Activated CD8-positive, alpha-beta memory T cell treated with anti-CD3 and anti-CD28 coated beads, Interleukin-2, amount 50 U/mL, for 48 hours (primary cell): ENCODE data around the gene CCL22.
"Not testable (repeated sequence)": the region's sequence is repeated elsewhere in the genome, so short reads cannot be mapped to it uniquely, and the experiment has no call there.

ENCODE experiments used
- DNase-seq: peaks from one replicate; pipeline ENCODE4 v3.0.0-alpha.2; 2020

Gene CCL22

DNA sequence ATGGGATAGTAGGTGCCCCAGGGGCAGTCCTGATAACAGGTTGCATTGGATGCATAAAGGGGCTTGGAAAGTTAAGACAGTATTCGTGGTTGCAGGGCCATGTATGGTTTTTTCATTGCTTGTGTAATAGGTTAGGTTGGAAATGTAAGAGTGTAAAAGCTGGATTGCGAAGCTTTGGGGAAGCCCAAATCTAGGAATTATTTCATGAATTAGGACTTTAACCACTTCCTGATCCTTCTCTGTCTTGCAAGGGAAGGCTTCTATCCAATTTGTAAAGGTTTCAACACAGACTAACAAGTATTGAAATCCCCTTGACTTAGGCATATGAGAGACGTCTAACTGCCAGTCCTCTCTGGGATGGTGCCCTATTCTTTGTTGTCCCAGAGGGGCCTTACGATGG lies 38.2 kb downstream of the CCL22 start:
- DNase-seq, result no peak

- not testable (repeated sequence) for DNase-seq
Observed at GRCh38 chr16:57397493-57397892, 38.9 kb downstream of the CCL22 start.

- DNase-seq, result no peak
Observed at GRCh38 chr16:57401943-57402640, 43.5 kb downstream of the CCL22 start.

GRCh38 chr16:57403965-57404817 lies 45.6 kb downstream of the CCL22 start, which contains the start of gene CCL17:
CCL17 (plus strand) TSS chr16:57404767; CDS start chr16:57413933, 9,166 bp downstream.
- no peak for DNase-seq

GRCh38 chr16:57405097-57405496 lies 46.5 kb downstream of the CCL22 start:
- no peak for DNase-seq

DNA sequence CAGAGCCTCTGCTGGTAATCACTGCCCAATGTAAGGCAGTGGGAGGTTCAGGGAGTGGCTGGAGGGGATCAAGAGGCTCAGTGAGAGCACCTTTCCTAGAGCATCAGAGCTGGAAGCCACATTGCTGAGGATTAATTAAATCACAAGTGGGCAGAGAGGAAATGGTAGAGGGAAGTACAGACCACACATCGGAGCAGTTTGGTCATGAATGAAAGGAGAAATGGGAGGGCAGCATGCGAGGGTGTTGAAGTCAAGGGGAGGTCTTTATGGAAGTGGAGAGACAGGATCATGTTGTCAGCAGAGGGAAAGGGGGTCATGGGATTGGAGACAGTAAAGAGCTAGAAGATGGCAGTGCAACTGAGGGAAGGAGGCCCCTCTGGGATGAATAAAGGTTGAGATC lies 48.3 kb downstream of the CCL22 start:
- DNase-seq, result no peak

DNA sequence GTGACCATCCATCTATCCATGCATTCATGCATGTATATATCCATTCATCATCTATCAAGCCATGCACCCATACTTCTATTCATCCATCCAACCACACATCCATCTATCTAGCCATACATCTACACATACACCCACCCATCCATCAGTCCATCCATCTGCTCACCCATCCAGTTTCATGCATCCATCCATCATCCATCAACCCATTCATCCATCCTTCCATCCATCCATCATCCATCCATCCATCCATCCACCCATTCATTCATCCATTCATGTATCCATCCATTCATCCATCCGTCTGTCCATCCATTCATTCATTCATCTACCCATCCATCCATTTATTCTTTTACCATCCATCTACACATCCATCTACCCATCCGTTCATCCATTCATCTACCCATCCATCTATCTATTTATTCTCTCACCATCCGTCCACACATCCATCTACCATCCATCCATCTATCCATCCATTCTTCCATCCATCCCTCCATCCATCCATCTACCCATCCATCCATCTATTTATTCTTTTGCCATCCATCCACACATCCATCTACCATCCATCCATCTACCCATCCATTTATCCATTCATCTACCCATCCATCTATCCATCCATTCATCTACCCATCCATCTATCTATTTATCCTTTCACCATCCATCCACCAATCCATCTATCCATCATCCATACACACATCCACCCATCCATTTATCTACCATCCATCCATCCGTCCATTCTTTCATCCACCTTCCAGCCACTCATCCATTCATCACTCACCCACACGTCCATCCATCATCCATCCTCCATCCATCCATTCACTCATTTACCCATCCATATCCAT lies 49.2 kb downstream of the CCL22 start:
- DNase-seq, result no peak

DNA sequence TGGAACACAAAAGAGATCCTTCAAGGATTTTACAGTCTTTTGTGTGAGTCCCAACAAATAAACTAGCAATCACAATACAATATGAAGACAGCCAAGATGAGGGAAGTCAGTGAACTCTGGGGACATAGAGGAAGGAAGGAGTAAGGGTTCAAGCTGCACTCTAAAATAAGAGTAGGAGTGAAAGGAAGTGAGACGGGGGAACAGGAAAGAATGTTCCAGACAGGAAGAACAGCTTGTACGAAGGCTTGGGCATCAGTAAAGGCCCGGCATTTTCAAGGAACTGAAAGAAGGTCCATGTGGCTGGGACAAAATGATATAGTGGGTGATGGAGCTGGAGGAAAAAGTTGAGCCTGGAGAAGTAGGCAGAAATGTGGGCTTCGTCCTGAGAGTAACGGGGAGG lies 50.5 kb downstream of the CCL22 start:
- DNase-seq, result no peak

GRCh38 chr16:57409870-57410587 lies 51.4 kb downstream of the CCL22 start:
- no peak for DNase-seq

- DNase-seq, result no peak
Observed at GRCh38 chr16:57411362-57411976, 52.9 kb downstream of the CCL22 start.

GRCh38 chr16:57412584-57412983 lies 54.0 kb downstream of the CCL22 start:
- no peak for DNase-seq

DNA sequence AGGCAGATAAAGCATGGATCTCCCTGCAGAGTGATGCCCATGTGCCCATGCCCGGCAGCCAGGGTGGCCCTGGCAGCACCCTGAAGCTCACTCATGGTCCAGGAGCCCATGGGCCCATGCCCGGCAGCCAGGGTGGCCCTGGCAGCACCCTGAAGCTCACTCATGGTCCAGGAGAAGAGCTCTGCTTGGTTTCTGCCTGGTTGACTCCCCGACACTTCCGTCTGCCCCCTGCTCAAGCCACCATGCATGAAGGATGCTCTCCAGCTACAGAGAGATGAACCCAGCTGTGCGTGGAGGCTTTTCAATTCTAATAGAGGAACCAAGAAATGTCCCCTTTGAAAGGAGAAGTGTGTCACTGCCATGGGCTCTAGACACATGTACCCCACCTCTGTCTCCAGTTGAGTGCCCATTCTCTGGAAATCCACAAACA lies 54.7 kb downstream of the CCL22 start:
- DNase-seq, result no peak

DNA sequence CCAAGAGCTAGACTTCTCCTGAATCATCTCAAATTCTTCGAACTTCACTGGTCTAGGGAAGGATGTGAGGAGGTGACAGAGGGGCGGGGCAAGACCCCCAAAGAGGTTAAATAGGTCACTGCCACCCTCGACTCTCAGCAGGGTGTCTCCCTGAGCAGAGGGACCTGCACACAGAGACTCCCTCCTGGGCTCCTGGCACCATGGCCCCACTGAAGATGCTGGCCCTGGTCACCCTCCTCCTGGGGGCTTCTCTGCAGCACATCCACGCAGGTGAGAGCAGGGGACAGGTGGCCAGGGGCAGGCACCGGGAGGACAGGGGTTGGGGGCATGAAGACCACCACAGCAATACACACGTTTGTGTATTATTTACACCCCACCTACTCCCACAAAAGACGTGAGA lies 55.1 kb downstream of the CCL22 start:
- DNase-seq, result no peak
